ENCODE data around the gene FHL3. TPM values are rescaled to one million over a fixed set of nuclear protein-coding genes. Genes with fewer than 3 reads are reported as not detected.
A peak's percentile ranks its signal among the peaks of the same experiment; 100 is the strongest.

Gene FHL3
- total and polyA plus RNA-seq, 9 of the 15 experiments (the other 6 are each of a cell fraction or from before 2014, with no cell fraction given), result 6.1 to 144 (median 34.1) TPM

- TF ChIP-seq, protein P1, sequence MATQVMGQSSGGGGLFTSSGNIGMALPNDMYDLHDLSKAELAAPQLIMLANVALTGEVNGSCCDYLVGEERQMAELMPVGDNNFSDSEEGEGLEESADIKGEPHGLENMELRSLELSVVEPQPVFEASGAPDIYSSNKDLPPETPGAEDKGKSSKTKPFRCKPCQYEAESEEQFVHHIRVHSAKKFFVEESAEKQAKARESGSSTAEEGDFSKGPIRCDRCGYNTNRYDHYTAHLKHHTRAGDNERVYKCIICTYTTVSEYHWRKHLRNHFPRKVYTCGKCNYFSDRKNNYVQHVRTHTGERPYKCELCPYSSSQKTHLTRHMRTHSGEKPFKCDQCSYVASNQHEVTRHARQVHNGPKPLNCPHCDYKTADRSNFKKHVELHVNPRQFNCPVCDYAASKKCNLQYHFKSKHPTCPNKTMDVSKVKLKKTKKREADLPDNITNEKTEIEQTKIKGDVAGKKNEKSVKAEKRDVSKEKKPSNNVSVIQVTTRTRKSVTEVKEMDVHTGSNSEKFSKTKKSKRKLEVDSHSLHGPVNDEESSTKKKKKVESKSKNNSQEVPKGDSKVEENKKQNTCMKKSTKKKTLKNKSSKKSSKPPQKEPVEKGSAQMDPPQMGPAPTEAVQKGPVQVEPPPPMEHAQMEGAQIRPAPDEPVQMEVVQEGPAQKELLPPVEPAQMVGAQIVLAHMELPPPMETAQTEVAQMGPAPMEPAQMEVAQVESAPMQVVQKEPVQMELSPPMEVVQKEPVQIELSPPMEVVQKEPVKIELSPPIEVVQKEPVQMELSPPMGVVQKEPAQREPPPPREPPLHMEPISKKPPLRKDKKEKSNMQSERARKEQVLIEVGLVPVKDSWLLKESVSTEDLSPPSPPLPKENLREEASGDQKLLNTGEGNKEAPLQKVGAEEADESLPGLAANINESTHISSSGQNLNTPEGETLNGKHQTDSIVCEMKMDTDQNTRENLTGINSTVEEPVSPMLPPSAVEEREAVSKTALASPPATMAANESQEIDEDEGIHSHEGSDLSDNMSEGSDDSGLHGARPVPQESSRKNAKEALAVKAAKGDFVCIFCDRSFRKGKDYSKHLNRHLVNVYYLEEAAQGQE (IDR thresholded peaks at IDR 0.05; ENCODE audit: borderline replicate concordance), result peak; percentile 27; the same call in 1 of the 2 replicates
- TF ChIP-seq, protein P1 (CRISPR knock-in tag; IDR thresholded peaks at IDR 0.05; ENCODE audit: low read depth), result no peak
- TF ChIP-seq SMAD3 (CRISPR knock-in tag; conservative IDR thresholded peaks at IDR 0.05), result no peak; the same call in 1 of the 2 replicates
- TF ChIP-seq NFXL1 (CRISPR knock-in tag; IDR thresholded peaks at IDR 0.05), result no peak
- no peak for TF ChIP-seq ZBED1 (IDR thresholded peaks at IDR 0.05)
- TF ChIP-seq ZNF384 (IDR thresholded peaks at IDR 0.05; ENCODE audit: low read depth, low read length), result peak; percentile 81
- no peak for TF ChIP-seq BCL6 (CRISPR knock-in tag; IDR thresholded peaks at IDR 0.05)
- no peak for TF ChIP-seq CCAR2 (IDR thresholded peaks at IDR 0.05; ENCODE audit: low read depth, low read length)
- TF ChIP-seq, protein P2, sequence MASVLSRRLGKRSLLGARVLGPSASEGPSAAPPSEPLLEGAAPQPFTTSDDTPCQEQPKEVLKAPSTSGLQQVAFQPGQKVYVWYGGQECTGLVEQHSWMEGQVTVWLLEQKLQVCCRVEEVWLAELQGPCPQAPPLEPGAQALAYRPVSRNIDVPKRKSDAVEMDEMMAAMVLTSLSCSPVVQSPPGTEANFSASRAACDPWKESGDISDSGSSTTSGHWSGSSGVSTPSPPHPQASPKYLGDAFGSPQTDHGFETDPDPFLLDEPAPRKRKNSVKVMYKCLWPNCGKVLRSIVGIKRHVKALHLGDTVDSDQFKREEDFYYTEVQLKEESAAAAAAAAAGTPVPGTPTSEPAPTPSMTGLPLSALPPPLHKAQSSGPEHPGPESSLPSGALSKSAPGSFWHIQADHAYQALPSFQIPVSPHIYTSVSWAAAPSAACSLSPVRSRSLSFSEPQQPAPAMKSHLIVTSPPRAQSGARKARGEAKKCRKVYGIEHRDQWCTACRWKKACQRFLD (CRISPR knock-in tag; IDR thresholded peaks at IDR 0.05), result peak; percentile 86
- no peak for TF ChIP-seq ZNF780A (CRISPR knock-in tag; IDR thresholded peaks at IDR 0.05)
- peak; percentile 80; the same call in 1 of the 2 replicates for TF ChIP-seq ZNF589 (CRISPR knock-in tag; IDR thresholded peaks at IDR 0.05; ENCODE audit: low read depth)
- TF ChIP-seq POU5F1 (IDR thresholded peaks at IDR 0.05; ENCODE audit: borderline replicate concordance, low read depth, low read length, partially characterized antibody), result no peak
- TF ChIP-seq ZNF57 (CRISPR knock-in tag; IDR thresholded peaks at IDR 0.05), result no peak
- no peak for TF ChIP-seq CEBPG (CRISPR knock-in tag; IDR thresholded peaks at IDR 0.05)
- TF ChIP-seq CEBPG (tag; conservative IDR thresholded peaks at IDR 0.05 in 1 of 2, IDR thresholded peaks at IDR 0.05 in 1 of 2), result peak in 1 of 2 experiments; percentile 37; a peak in 2 of 4 replicates
- TF ChIP-seq NFRKB (IDR thresholded peaks at IDR 0.05; ENCODE audit: low read depth), result peak; percentile 89
- TF ChIP-seq, protein P3, sequence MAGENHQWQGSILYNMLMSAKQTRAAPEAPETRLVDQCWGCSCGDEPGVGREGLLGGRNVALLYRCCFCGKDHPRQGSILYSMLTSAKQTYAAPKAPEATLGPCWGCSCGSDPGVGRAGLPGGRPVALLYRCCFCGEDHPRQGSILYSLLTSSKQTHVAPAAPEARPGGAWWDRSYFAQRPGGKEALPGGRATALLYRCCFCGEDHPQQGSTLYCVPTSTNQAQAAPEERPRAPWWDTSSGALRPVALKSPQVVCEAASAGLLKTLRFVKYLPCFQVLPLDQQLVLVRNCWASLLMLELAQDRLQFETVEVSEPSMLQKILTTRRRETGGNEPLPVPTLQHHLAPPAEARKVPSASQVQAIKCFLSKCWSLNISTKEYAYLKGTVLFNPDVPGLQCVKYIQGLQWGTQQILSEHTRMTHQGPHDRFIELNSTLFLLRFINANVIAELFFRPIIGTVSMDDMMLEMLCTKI (IDR thresholded peaks at IDR 0.05; ENCODE audit: partially characterized antibody), result no peak
- TF ChIP-seq KDM2B (CRISPR knock-in tag; IDR thresholded peaks at IDR 0.05), result no peak
Observed at GRCh38 chr1:38009088-38009840, 4.0 kb upstream of the FHL3 start (continued).
